OCI-LY1 (cell line): ENCODE data around the gene COPE.

Experiments
- H2AFZ ChIP-seq: fragments of 200-600 bp; sonication (generic), shearing (Covaris generic); 2 replicates; pipeline ENCODE4 v1.6.0; 2014; ENCODE audit warnings: antibody characterized with exemption, mild to moderate bottlenecking, low read length
- H3F3A ChIP-seq: fragments of 200-600 bp; sonication (generic), shearing (Covaris generic); 2 replicates; pipeline ENCODE4 v1.6.0; 2014; ENCODE audit warnings: mild to moderate bottlenecking, antibody characterized with exemption, low read length, moderate library complexity; ENCODE audit not compliant: insufficient read depth
- H3K27ac ChIP-seq: fragments of 200-600 bp; sonication (generic); 2 replicates; pipeline ENCODE4 v1.5.1; 2014; ENCODE audit warnings: low read length, mixed run types, mild to moderate bottlenecking, low read depth; ENCODE audit not compliant: poor library complexity, severe bottlenecking
- H3K27me3 ChIP-seq: fragments of 200-600 bp; sonication (generic); 2 replicates; pipeline ENCODE4 v1.6.0; 2014; ENCODE audit warnings: antibody characterized with exemption, mild to moderate bottlenecking, low read length, moderate library complexity; ENCODE audit not compliant: insufficient read depth
- H3K36me3 ChIP-seq: fragments of 200-600 bp; sonication (generic); 2 replicates; pipeline ENCODE4 v1.6.1; 2014; ENCODE audit warnings: mild to moderate bottlenecking, antibody characterized with exemption, low read length, moderate library complexity, mixed read lengths; ENCODE audit not compliant: insufficient read depth
- H3K4me1 ChIP-seq: fragments of 200-600 bp; sonication (generic); 2 replicates; pipeline ENCODE4 v1.5.1; 2014; ENCODE audit warnings: mild to moderate bottlenecking, low read length, moderate library complexity; ENCODE audit not compliant: insufficient read depth, severe bottlenecking
- H3K4me2 ChIP-seq: fragments of 200-600 bp; sonication (generic), shearing (Covaris generic); 2 replicates; pipeline ENCODE4 v1.6.1; 2014; ENCODE audit warnings: low read length
- H3K4me3 ChIP-seq: fragments of 200-600 bp; sonication (generic); 2 replicates; pipeline ENCODE4 v1.5.1; 2014; ENCODE audit warnings: low read length, low read depth, mild to moderate bottlenecking, mixed read lengths; ENCODE audit not compliant: poor library complexity, severe bottlenecking
- H3K79me2 ChIP-seq: fragments of 200-600 bp; shearing (Covaris generic); 2 replicates; pipeline ENCODE4 v1.6.1; 2016; ENCODE audit warnings: mixed run types, low read length, mixed read lengths; ENCODE audit not compliant: insufficient read depth
- H3K9ac ChIP-seq: fragments of 200-600 bp; sonication (generic), shearing (Covaris generic); 2 replicates; pipeline ENCODE4 v1.6.1; 2014; ENCODE audit warnings: mild to moderate bottlenecking, low read length, mixed read lengths
- H3K9me2 ChIP-seq: fragments of 200-600 bp; sonication (generic), shearing (Covaris generic); 2 replicates; pipeline ENCODE4 v1.6.1; 2014; ENCODE audit warnings: low read depth, mild to moderate bottlenecking, low read length, mixed read lengths
- H3K9me3 ChIP-seq: fragments of 200-600 bp; shearing (Covaris generic); 2 replicates; pipeline ENCODE4 v1.6.1; 2014; ENCODE audit warnings: low read length, mixed read lengths
- H4K20me1 ChIP-seq: fragments of 200-600 bp; sonication (generic), shearing (Covaris generic); 2 replicates; pipeline ENCODE4 v1.6.0; 2016; ENCODE audit warnings: mild to moderate bottlenecking, low read length; ENCODE audit not compliant: insufficient read depth
- CTCF ChIP-seq: fragments of 200-600 bp; sonication (generic), shearing (Covaris generic); IDR thresholded peaks from 2 replicates; pipeline ENCODE4 v1.5.1; 2017; ENCODE audit warnings: mild to moderate bottlenecking, antibody characterized with exemption, low read length, moderate library complexity, mixed read lengths
- EZH2 ChIP-seq: fragments of 200-600 bp; sonication (generic), shearing (Covaris generic); IDR thresholded peaks from 2 replicates; pipeline ENCODE4 v1.8.0; 2017; ENCODE audit warnings: borderline replicate concordance, mixed run types, mild to moderate bottlenecking, antibody characterized with exemption, low read length, moderate library complexity, mixed read lengths

COPE gene

GRCh38 chr19:18870531-18871172 lies 48.5 kb downstream of the COPE start:
- H3K4me3 ChIP-seq, result no peak overlapping the region
- no peaks in the 10 kb centered on the region for H3K9me2 ChIP-seq
- H3K4me1 ChIP-seq, result no peaks in the 10 kb centered on the region
- no peaks in the 10 kb centered on the region for H4K20me1 ChIP-seq
- H2AFZ ChIP-seq, result no peak overlapping the region
- H3K4me2 ChIP-seq, result no peak overlapping the region
- H3F3A ChIP-seq, result no peaks in the 10 kb centered on the region; the same call in 1 of the 2 replicates
- TF ChIP-seq EZH2, result no peak
- no peak for TF ChIP-seq CTCF
- H3K27ac ChIP-seq, result no peak overlapping the region
- H3K36me3 ChIP-seq, result peaks cover 27% of the 10 kb centered on the region
- no peaks in the 10 kb centered on the region for H3K27me3 ChIP-seq
- H3K9me3 ChIP-seq, result no peaks in the 10 kb centered on the region
- no peaks in the 10 kb centered on the region for H3K79me2 ChIP-seq
- H3K9ac ChIP-seq, result no peak overlapping the region

GRCh38 chr19:18869781-18870530 lies 49.2 kb downstream of the COPE start:
- Histone ChIP-seq H3K9me3 (no peaks in the 10 kb centered on the region), H3K79me2 (no peaks in the 10 kb centered on the region), H3K9me2 (no peaks in the 10 kb centered on the region), H4K20me1 (no peaks in the 10 kb centered on the region), H3K36me3 (peaks cover 34% of the 10 kb centered on the region), H2AFZ (no peak overlapping the region), H3F3A (no peaks in the 10 kb centered on the region; the same call in 1 of the 2 replicates), H3K9ac (no peak overlapping the region), H3K4me3 (no peak overlapping the region), H3K27me3 (no peaks in the 10 kb centered on the region), H3K4me1 (no peaks in the 10 kb centered on the region), H3K27ac (no peak overlapping the region), H3K4me2 (no peak overlapping the region)
- TF ChIP-seq EZH2, result no peak
- no peak for TF ChIP-seq CTCF

- H3F3A ChIP-seq, result no peaks in the 10 kb centered on the region; the same call in 1 of the 2 replicates
These were observed 50.1 kb downstream of the COPE start for GRCh38 chr19:18869023-18869618.

More at GRCh38 chr19:18869023-18869618, 50.1 kb downstream of the COPE start:
- Histone ChIP-seq H3K4me1 (no peaks in the 10 kb centered on the region), H3K36me3 (peaks cover 42% of the 10 kb centered on the region), H3K4me2 (no peak overlapping the region), H2AFZ (no peak overlapping the region), H3K27ac (no peak overlapping the region), H3K9me3 (no peaks in the 10 kb centered on the region), H3K9ac (no peak overlapping the region), H4K20me1 (no peaks in the 10 kb centered on the region), H3K27me3 (no peaks in the 10 kb centered on the region), H3K9me2 (no peaks in the 10 kb centered on the region), H3K4me3 (no peak overlapping the region), H3K79me2 (no peaks in the 10 kb centered on the region)
- TF ChIP-seq EZH2, result no peak
- no peak for TF ChIP-seq CTCF
